Neural progenitor cell (in vitro differentiated cells): Measurements from ENCODE around the gene TRABD.

Source experiments
- CTCF ChIP-seq: fragments of 200-600 bp; sonication (generic); IDR thresholded peaks from 2 replicates; pipeline ENCODE4 v1.5.1; 2017; ENCODE audit warnings: antibody characterized with exemption, mild to moderate bottlenecking
- EZH2phosphoT487 ChIP-seq: fragments of 200-600 bp; sonication (generic); IDR thresholded peaks from 2 replicates; pipeline ENCODE4 v1.6.1; 2017; ENCODE audit warnings: antibody characterized with exemption

- TF ChIP-seq CTCF (no peak), EZH2phosphoT487 (no peak)
Measured at GRCh38 chr22:50210378-50211139, 24.8 kb downstream of the TRABD start.
